A673 (cell line): ENCODE data around the gene SPTSSB.

Experiments used
- CTCF ChIP-seq: fragments of 300-800, 200-600 bp; sonication (generic); conservative IDR thresholded peaks from 2 replicates; pipeline ENCODE4 v1.5.1; 2017; ENCODE audit warnings: low read depth, mild to moderate bottlenecking, antibody characterized with exemption, low read length, moderate library complexity, mixed read lengths
- EZH2 ChIP-seq: fragments of 200-600 bp; sonication (generic); IDR thresholded peaks from 2 replicates; pipeline ENCODE4 v1.6.1; 2017; ENCODE audit warnings: borderline replicate concordance, low read depth, mild to moderate bottlenecking, mixed read lengths, antibody characterized with exemption, low read length; ENCODE audit not compliant: poor library complexity, severe bottlenecking

GRCh38 chr3:161419555-161420333 lies 48.4 kb upstream of the SPTSSB start:
- TF ChIP-seq CTCF (no peak), EZH2 (no peak)
